K562 (cell line): ENCODE results near the gene CLEC19A. TPM values are rescaled to one million over a fixed set of nuclear protein-coding genes. Genes with fewer than 3 reads are reported as not detected.
A peak's percentile ranks its signal among the peaks of the same experiment; 100 is the strongest.

ENCODE experiments used
- ATAC-seq: fragments of 200-7000 bp; cut with Tn5 transposase; 3 replicates; pipeline ENCODE4 v1.9.1; 2020; ENCODE audit warnings: moderate library complexity
- BruUV-seq: library from RNA; stranded (reverse); fragments of 400-500 nt; replicated peaks from 2 replicates; lab custom pipeline; 2021; lab: Mats Ljungman, UMichigan
- CTCF ChIA-PET: fragments of 300-600 bp; formaldehyde crosslinking; extraction: SDS; loops from one replicate; lab custom pipeline; 2021; ENCODE audit warnings: low intra/inter-chr PET ratio; lab: Yijun Ruan, JAX
- POLR2A ChIA-PET: fragments of 300-600, 350-650 bp; sonication (Branson Sonifier 250); formaldehyde crosslinking; extraction: SDS; loops from one replicate; lab custom pipeline; 2021; ENCODE audit warnings: antibody characterized with exemption, inconsistent platforms; lab: Yijun Ruan, JAX
- DNase-seq, 4 experiments: peaks; one replicate each; pipeline versions ENCODE4 v3.0.0 to v3.0.0-alpha.2; 2011 to 2018; ENCODE audit warnings: low spot score in 3 of 4, mixed read lengths in 3 of 4; ENCODE audit errors: extremely low read depth in 1 of 4
- FAIRE-seq: peaks from 2 replicates; lab custom pipeline; 2011; peaks lifted over from hg19 to GRCh38; lab: Jason Lieb, UNC
- H2AFZ ChIP-seq: 2 replicates; pipeline ENCODE4 v1.6.0; 2011; ENCODE audit warnings: low read depth, low read length, control low read depth, inconsistent platforms
- H3K27ac ChIP-seq: fragments of 200-600 bp; 3 replicates; pipeline ENCODE4 v1.8.0; 2011; ENCODE audit warnings: low read depth, mild to moderate bottlenecking, control low read depth, inconsistent platforms, low read length, moderate library complexity, mixed read lengths; ENCODE audit errors: extremely low read depth
- H3K27me3 ChIP-seq, 2 experiments: fragments of 300-600 bp in 1 of 2; 2 replicates in 1 of 2; 3 replicates in 1 of 2; pipeline versions ENCODE4 v1.6.0 to v1.8.0; 2011; ENCODE audit warnings: inconsistent platforms in 2 of 2, low read length in 2 of 2, mild to moderate bottlenecking in 1 of 2, mixed read lengths in 1 of 2, moderate library complexity in 1 of 2; ENCODE audit not compliant: control insufficient read depth in 2 of 2, insufficient read depth in 2 of 2
- H3K36me3 ChIP-seq: fragments of 300-600 bp; 3 replicates; pipeline ENCODE4 v1.8.0; 2011; ENCODE audit warnings: mild to moderate bottlenecking, low read length, inconsistent platforms; ENCODE audit not compliant: control insufficient read depth, insufficient read depth
- H3K4me1 ChIP-seq, 2 experiments: fragments of 200-600 bp in 1 of 2; replicated peaks in 1 of 2; 2 replicates in 1 of 2; 3 replicates in 1 of 2; pipeline versions ENCODE4 v1.5.1 to v1.8.0; 2011; ENCODE audit warnings: inconsistent platforms in 2 of 2, low read length in 2 of 2, mild to moderate bottlenecking in 1 of 2, mixed read lengths in 1 of 2, moderate library complexity in 1 of 2; ENCODE audit not compliant: control insufficient read depth in 2 of 2, insufficient read depth in 2 of 2
- H3K4me2 ChIP-seq: 2 replicates; pipeline ENCODE4 v1.6.1; 2011; ENCODE audit warnings: low read length, control low read depth, inconsistent platforms, mixed read lengths; ENCODE audit not compliant: insufficient read depth
- H3K4me3 ChIP-seq: fragments of 200-600 bp; sonication (generic), shearing (Covaris generic); 2 replicates; pipeline ENCODE4 v1.5.1; 2016; ENCODE audit warnings: control low read depth, inconsistent platforms
- H3K79me2 ChIP-seq: fragments of 200-600 bp; 3 replicates; pipeline ENCODE4 v1.8.0; 2011; ENCODE audit warnings: low read length, inconsistent platforms; ENCODE audit not compliant: control insufficient read depth, insufficient read depth
- H3K9ac ChIP-seq, 2 experiments: 2 replicates each; pipeline versions ENCODE4 v1.6.0 to v1.6.1; 2011; ENCODE audit warnings: low read depth in 2 of 2, low read length in 2 of 2, control low read depth in 1 of 2, inconsistent platforms in 1 of 2, mild to moderate bottlenecking in 1 of 2, mixed read lengths in 1 of 2; ENCODE audit not compliant: insufficient read depth in 1 of 2
- H3K9me1 ChIP-seq: one replicate; pipeline ENCODE4 v1.6.0; 2011; ENCODE audit warnings: inconsistent platforms, mild to moderate bottlenecking, low read length, moderate library complexity; ENCODE audit not compliant: control insufficient read depth, insufficient read depth
- H3K9me3 ChIP-seq: replicated peaks from 2 replicates; pipeline ENCODE4 v1.5.1; 2011; ENCODE audit warnings: low read depth, low read length, inconsistent platforms; ENCODE audit not compliant: control insufficient read depth, insufficient read depth
- H4K20me1 ChIP-seq: replicated peaks from 2 replicates; pipeline ENCODE4 v1.6.1; 2011; ENCODE audit warnings: low read length, inconsistent platforms, mixed read lengths; ENCODE audit not compliant: control insufficient read depth, insufficient read depth
- BRF1 ChIP-seq: IDR thresholded peaks from 3 replicates; pipeline ENCODE4 v1.6.1; 2011; ENCODE audit warnings: borderline replicate concordance, mild to moderate bottlenecking; ENCODE audit not compliant: insufficient read length; ENCODE audit errors: extremely low read depth
- ILF3 ChIP-seq: fragments of 450-650 bp; IDR thresholded peaks from 2 replicates; pipeline ENCODE4 v1.6.1; 2018; ENCODE audit warnings: antibody characterized with exemption, mild to moderate bottlenecking, moderate library complexity, borderline replicate concordance
- KAT8 ChIP-seq: fragments of 450-650 bp; IDR thresholded peaks from 2 replicates; pipeline ENCODE4 v1.6.1; 2016; ENCODE audit warnings: low read depth, mild to moderate bottlenecking
- KDM2B ChIP-seq: fragments of 250-450 bp; sonication (Bioruptor Pico); IDR thresholded peaks from 2 replicates; pipeline ENCODE4 v1.8.0; 2021; ENCODE audit warnings: mild to moderate bottlenecking, moderate library complexity
- MAFF ChIP-seq: IDR thresholded peaks from 2 replicates; pipeline ENCODE4 v1.6.1; 2012; ENCODE audit warnings: low read length, improper control_type of control experiment
- MAFG ChIP-seq: fragments of 450-650 bp; conservative IDR thresholded peaks from 2 replicates; pipeline ENCODE4 v1.6.1; 2016; ENCODE audit warnings: missing genetic modification characterization, missing compliant biosample characterization
- NFE2 ChIP-seq: IDR thresholded peaks from 2 replicates; pipeline ENCODE4 v1.6.1; 2014; ENCODE audit warnings: antibody characterized with exemption, low read depth
- PHB ChIP-seq: fragments of 250-450 bp; sonication (Bioruptor Pico); IDR thresholded peaks from 2 replicates; pipeline ENCODE4 v1.5.0; 2021
- RBM25 ChIP-seq: fragments of 200-400 bp; formaldehyde crosslinking; IDR thresholded peaks from 2 replicates; pipeline ENCODE4 v1.6.1; 2018; ENCODE audit warnings: low read length, low read depth, moderate library complexity; ENCODE audit not compliant: severe bottlenecking
- RBM34 ChIP-seq: fragments of 200-400 bp; formaldehyde crosslinking; IDR thresholded peaks from 2 replicates; pipeline ENCODE4 v1.6.1; 2018; ENCODE audit warnings: low read length, borderline replicate concordance; ENCODE audit not compliant: insufficient read depth
- ZNF778 ChIP-seq: fragments of 450-650 bp; formaldehyde crosslinking; IDR thresholded peaks from 2 replicates; pipeline ENCODE4 v1.4.0; 2020; ENCODE audit warnings: mild to moderate bottlenecking, moderate library complexity
- WGBS: fragments of 100-300 bp; shearing (Covaris generic); methylation state at CpG from one replicate; pipeline ENCODE4 v1.1.6; 2016; ENCODE audit warnings: low coverage, mixed read lengths; ENCODE audit not compliant: insufficient coverage; ENCODE audit errors: missing lambda C conversion rate; 5-methylcytosine and 5-hydroxymethylcytosine counted together
- in situ Hi-C: fragments of 300-500 bp; cut with MboI; formaldehyde crosslinking; loops from 4 replicates; pipeline ENCODE4 v1.15.0; 2018; ENCODE audit warnings: inconsistent platforms, mixed read lengths
- intact Hi-C: fragments of 100-400 bp; cut with micrococcal nuclease; formaldehyde crosslinking; loops from 2 replicates; pipeline ENCODE4 v1.14.2; 2022
- polyA plus RNA-seq, 8 experiments: library from polyadenylated mRNA; depleted of rRNA in 4 of 8; stranded (reverse) in 5 of 8; unstranded in 3 of 8; fragments of >200 nt; fragmentation: Nextera tagmentation in 2 of 8; fragmentation: Illumina TruSeq in 1 of 8; extraction: Ambion mirVana in 2 of 8; extraction: Trizol in 1 of 8; gene quantifications; 2 replicates each; pipeline versions ENCODE4 v1.2.1 to v1.2.3, GENCODE V29; 2011 to 2014; ENCODE audit warnings: inconsistent platforms in 1 of 8, missing spikeins in 1 of 8
- total RNA-seq, 7 experiments: library from RNA; depleted of rRNA in 6 of 7; stranded (reverse); fragments of >200 nt in 6 of 7; fragmentation: Illumina TruSeq in 2 of 7; extraction: Trizol in 2 of 7; gene quantifications; 2 replicates each; pipeline versions ENCODE4 v1.2.1 to v1.2.3, GENCODE V29; 2011 to 2021; ENCODE audit warnings: low replicate concordance in 1 of 7
- TF ChIP-seq, protein P1 (sequence below): fragments of 450-650 bp; IDR thresholded peaks from 2 replicates; pipeline ENCODE4 v1.6.1; 2016
- TF ChIP-seq, protein P2 (sequence below): fragments of 450-650 bp; formaldehyde crosslinking; IDR thresholded peaks from 2 replicates; pipeline ENCODE4 v1.4.0; 2022; ENCODE audit warnings: missing genetic modification characterization

The CLEC19A gene
- total and polyA plus RNA-seq, 9 of the 15 experiments (the other 6 are each of a cell fraction or from before 2014, with no cell fraction given), result not detected

DNA sequence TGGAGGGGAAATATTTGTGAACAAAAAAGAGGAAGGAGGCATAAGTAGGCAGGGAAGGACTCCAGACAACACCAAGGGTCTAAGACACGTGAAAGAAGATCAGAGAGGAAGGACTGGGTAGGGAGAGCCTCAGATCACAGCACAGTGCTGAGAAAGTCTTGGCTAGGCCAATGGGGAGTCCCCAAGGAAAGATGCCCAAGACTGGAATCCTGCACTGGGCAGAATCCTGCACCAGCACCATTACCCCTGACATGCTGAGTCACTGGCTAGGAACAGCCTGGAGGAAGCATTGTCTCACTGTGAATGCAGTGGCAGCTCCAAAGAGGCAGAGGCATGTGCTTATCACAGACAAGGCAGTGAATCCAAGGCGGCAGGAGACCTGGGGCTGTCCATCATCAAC lies 19.2 kb downstream of the CLEC19A start:
- 0% methylated on average over 2 of the region's 2 CpGs for WGBS
- ChIA-PET POLR2A (interaction anchor here (0.7 kb wide), 1 partner anchor 9 kb away, joined by 4 read pairs; no protein-coding TSS in a partner anchor), CTCF (no interaction called here)
- no peaks in the 10 kb centered on the region for H3K4me1 ChIP-seq
- no peaks in the 10 kb centered on the region for H3K9me1 ChIP-seq
- in situ Hi-C loops, result no loop called here
- BruUV-seq, result no TSS peak
- H3K36me3 ChIP-seq, result no peaks in the 10 kb centered on the region
- intact Hi-C loops, result no loop called here
- H3K27ac ChIP-seq, result no peak overlapping the region
- H2AFZ ChIP-seq, result no peak overlapping the region
- no peaks in the 10 kb centered on the region for H3K79me2 ChIP-seq
- FAIRE-seq (no peak), ATAC-seq (no peak), DNase-seq (peak in 1 of 4 experiments; percentile 18)
- TF ChIP-seq MAFF (no peak), NFE2 (peak; percentile 55), MAFG (tag) (peak; percentile 60)
- TF ChIP-seq, protein P1, sequence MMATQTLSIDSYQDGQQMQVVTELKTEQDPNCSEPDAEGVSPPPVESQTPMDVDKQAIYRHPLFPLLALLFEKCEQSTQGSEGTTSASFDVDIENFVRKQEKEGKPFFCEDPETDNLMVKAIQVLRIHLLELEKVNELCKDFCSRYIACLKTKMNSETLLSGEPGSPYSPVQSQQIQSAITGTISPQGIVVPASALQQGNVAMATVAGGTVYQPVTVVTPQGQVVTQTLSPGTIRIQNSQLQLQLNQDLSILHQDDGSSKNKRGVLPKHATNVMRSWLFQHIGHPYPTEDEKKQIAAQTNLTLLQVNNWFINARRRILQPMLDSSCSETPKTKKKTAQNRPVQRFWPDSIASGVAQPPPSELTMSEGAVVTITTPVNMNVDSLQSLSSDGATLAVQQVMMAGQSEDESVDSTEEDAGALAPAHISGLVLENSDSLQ, result 0 out of 2 replicates have a peak, but pooled peaks have one; percentile 36
- H3K4me2 ChIP-seq, result no peak overlapping the region
- no peak overlapping the region for H3K4me3 ChIP-seq
- no peaks in the 10 kb centered on the region for H3K9me3 ChIP-seq
- no peak overlapping the region for H3K9ac ChIP-seq
- no peaks in the 10 kb centered on the region for H3K27me3 ChIP-seq
- H4K20me1 ChIP-seq, result 0 out of 2 replicates have a peak, but pooled peaks cover 8% of the 10 kb centered on the region

DNA sequence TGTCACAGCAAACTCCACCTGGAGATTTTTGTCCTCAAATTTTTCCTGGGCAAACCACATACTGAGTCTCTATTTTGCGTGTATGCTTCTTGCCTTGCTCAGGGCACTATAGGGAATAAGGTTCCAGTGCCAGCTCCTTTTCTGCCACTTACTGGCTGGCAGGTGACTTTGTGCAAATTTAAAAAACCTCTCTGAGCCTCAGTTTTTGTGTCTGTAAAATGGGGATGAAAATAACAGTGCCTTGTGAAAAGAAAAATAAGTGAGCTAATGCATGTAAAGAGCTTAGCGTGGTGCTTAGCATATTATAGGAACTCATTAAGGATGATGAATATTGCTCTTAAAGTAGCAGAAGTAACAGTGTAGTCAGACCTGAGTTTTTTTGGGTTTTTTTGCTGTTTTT lies 19.9 kb downstream of the CLEC19A start:
- ChIA-PET CTCF (no interaction called here), POLR2A (no interaction called here)
- intact Hi-C loops, result no loop called here
- in situ Hi-C loops, result no loop called here
- no TSS peak for BruUV-seq
- DNase-seq (no peak), FAIRE-seq (no peak), ATAC-seq (no peak)
- Histone ChIP-seq H2AFZ (no peak overlapping the region), H4K20me1 (0 out of 2 replicates have a peak, but pooled peaks cover 8% of the 10 kb centered on the region), H3K27ac (no peak overlapping the region), H3K36me3 (no peaks in the 10 kb centered on the region), H3K79me2 (no peaks in the 10 kb centered on the region), H3K27me3 (no peaks in the 10 kb centered on the region), H3K4me1 (no peaks in the 10 kb centered on the region), H3K4me2 (no peak overlapping the region), H3K4me3 (no peak overlapping the region), H3K9me1 (no peaks in the 10 kb centered on the region), H3K9me3 (no peaks in the 10 kb centered on the region), H3K9ac (no peak overlapping the region)
- TF ChIP-seq ILF3 (no peak), RBM34 (no peak), KDM2B (CRISPR knock-in tag) (no peak), RBM25 (peak; percentile 62), PHB (CRISPR knock-in tag) (no peak), BRF1 (no peak), ZNF778 (CRISPR knock-in tag) (no peak), KAT8 (no peak)
- TF ChIP-seq, protein P2, sequence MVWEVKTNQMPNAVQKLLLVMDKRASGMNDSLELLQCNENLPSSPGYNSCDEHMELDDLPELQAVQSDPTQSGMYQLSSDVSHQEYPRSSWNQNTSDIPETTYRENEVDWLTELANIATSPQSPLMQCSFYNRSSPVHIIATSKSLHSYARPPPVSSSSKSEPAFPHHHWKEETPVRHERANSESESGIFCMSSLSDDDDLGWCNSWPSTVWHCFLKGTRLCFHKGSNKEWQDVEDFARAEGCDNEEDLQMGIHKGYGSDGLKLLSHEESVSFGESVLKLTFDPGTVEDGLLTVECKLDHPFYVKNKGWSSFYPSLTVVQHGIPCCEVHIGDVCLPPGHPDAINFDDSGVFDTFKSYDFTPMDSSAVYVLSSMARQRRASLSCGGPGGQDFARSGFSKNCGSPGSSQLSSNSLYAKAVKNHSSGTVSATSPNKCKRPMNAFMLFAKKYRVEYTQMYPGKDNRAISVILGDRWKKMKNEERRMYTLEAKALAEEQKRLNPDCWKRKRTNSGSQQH (CRISPR knock-in tag), result no peak
- WGBS, result 0% methylated on average over 2 of the region's 2 CpGs
